Non-pigmented ciliary epithelial cell (primary cell): ENCODE measurements around the gene SLCO4C1.

Source experiments
- DNase-seq: peaks from one replicate; pipeline ENCODE4 v3.0.0-alpha.2; 2010; ENCODE audit warnings: low read depth

Gene SLCO4C1

DNA sequence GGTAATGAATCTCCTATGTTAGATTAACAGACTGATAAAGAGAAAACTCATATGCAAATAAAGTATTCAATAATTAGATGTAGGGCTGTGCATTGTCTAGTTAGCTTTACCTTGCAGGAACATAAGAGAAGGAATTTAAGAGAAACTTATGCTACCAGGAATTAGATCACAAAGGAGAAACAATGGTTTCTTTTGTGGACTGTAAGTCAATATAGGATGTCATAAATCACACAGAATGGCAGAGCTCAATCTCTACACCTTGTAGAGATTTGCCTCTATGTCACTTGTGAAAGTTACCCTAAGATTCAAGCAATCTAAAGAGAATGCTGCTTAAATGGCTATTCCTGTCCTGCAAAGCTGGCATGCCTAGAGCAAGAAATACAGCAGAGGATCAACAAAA is 26.0 kb downstream of the SLCO4C1 start:
- DNase-seq, result no peak

- DNase-seq, result no peak
Observed at GRCh38 chr5:102262688-102263087, 33.4 kb downstream of the SLCO4C1 start.

DNA sequence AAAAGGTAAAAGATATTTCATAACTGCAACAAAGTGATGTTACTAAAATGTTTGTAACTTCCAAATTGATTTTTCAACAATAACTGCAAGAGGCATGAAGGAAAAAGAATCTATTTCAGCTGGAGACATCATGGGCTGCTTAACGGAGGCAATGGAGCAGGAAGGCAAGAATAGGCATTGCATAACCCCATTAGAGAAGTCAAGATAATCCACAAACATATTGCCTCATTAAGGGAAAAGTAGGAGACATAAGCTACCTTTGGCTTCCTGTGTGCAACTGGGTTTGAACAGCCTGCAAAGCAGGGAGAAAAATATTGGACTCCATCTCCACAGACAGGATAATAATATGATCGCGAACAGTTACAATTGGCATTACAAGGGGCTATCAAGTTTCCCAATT is 46.7 kb downstream of the SLCO4C1 start:
- DNase-seq, result no peak

GRCh38 chr5:102243213-102243612 is 52.9 kb downstream of the SLCO4C1 start:
- no peak for DNase-seq

- DNase-seq, result no peak
Observed at GRCh38 chr5:102241809-102242421, 54.2 kb downstream of the SLCO4C1 start.

GRCh38 chr5:102231693-102232619 is 64.1 kb downstream of the SLCO4C1 start:
- DNase-seq, result no peak

- DNase-seq, result no peak
Observed at GRCh38 chr5:102229685-102230084, 66.4 kb downstream of the SLCO4C1 start.

GRCh38 chr5:102226321-102226720 is 69.8 kb downstream of the SLCO4C1 start:
- no peak for DNase-seq

DNA sequence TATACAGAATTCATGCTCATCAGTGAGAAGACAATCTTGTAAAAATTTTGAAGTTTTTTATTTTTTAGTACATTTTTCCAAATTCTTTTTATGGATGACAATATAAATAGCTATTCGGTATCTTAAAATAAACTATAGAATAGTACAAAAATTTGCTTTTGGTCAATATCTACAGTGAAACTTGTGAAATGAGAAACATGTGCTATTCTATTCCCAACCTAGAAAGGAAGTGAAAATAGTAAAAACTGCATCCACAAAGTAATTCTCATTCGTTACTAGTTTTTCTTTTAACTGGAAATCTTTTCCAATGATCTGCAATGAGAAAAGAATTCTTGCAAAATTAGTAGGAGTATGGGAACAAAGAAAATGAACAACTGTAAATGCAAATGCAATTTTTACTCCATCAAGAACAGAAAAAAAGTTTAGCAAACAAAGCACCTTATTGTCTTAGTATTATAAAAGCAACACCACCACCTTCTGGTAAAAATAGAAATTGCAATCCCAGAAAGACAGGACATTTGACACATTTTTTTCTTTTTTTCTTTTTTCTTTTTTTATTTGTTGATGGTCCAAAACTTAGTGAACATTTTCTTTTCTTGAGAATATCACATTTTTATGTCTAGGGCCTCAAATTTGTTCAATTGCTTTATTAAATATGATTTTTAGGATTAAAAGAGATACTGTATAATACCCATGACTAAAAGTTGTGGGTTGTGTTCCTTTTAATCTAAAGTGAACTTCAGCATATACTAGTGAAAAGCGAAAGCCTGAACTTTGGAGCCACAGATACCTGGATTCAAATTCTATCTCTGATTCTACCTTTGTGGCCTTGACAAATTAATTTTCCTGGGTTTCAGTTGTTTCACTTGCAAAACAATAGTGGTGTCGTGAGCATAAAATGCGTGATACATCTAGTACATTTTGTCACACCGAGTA is 72.3 kb downstream of the SLCO4C1 start:
- peak; percentile 2 for DNase-seq

- DNase-seq, result no peak
Observed at GRCh38 chr5:102222772-102223171, 73.3 kb downstream of the SLCO4C1 start.

DNA sequence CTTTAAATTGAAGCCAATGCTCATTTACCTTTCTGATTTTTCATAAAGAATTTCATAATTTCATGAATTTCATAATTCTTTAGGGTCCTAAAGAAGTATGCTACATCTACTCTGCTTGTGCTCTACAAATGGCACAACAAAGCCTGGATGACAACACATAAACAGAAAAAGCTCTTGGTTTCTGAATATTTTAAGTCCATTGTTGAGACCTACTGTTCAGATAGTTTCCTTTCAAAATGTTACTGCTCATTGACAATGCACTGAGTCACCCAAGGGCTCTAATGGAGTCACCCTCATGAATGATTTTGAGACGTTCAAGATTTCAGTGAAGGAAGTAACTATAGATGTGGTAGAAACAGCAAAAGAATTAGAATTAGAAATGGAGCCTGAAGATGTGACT is 74.1 kb downstream of the SLCO4C1 start:
- no peak for DNase-seq

DNA sequence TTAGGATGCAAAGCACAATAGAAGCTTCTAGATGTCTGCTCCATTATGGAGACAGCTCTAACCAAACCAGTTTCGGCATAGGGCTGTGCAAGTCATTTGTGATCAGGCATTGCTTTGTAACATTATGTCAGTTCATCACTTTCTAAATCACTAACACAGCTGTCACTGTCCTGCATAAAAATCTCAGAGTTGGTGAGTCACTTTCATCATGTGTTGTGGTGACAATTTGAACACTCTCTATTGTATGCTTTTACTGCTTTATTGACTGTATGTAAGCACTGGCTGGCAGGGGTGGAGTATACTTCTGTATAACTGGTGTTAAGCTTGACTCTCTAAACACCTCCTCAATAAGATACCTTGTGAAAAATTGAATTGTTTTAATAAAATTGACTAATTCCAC is 77.9 kb downstream of the SLCO4C1 start:
- no peak for DNase-seq

- DNase-seq, result no peak
Observed at GRCh38 chr5:102216678-102217077, 79.4 kb downstream of the SLCO4C1 start.

GRCh38 chr5:102211165-102211564 is 84.9 kb downstream of the SLCO4C1 start:
- DNase-seq, result no peak

GRCh38 chr5:102200861-102201260 is 95.2 kb downstream of the SLCO4C1 start:
- DNase-seq, result no peak

DNA sequence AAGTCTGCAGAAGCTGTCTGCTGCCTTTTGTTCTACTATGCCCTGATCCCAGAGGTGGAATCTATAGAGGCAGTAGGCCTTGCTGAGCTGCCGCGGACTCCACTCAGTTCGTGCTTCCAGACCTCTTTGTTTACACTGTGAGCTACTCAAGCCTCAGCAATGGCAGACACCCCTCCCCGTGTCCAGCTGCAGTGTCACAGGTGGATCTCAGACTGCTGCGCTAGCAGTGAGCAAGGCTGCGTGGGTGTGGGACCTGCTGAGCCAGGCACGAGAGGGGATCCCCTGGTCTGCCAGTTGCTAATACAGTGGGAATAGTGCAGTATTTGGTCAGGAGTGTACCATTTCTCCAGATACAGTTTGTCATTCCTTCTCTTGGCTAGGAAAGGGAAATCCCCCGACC is 99.6 kb downstream of the SLCO4C1 start:
- no peak for DNase-seq
